IMR-90 (cell line): ENCODE data around the gene RGS14. TPM values are rescaled to one million over a fixed set of nuclear protein-coding genes. Genes with fewer than 3 reads are reported as not detected.

ENCODE experiments used
- ATAC-seq: fragments of 200-7000 bp; cut with Tn5 transposase; 2 replicates; pipeline ENCODE4 v1.9.1; 2020; ENCODE audit warnings: low read depth, mild to moderate bottlenecking, moderate library complexity
- BruUV-seq: library from RNA; stranded (reverse); fragments of 400-500 nt; replicated peaks from 2 replicates; lab custom pipeline; 2021; lab: Mats Ljungman, UMichigan
- CTCF ChIA-PET: fragments of 300-600 bp; formaldehyde crosslinking; extraction: SDS; loops from one replicate; lab custom pipeline; 2021; ENCODE audit warnings: antibody characterized with exemption; lab: Yijun Ruan, JAX
- POLR2A ChIA-PET: fragments of 300-600 bp; sonication (Branson Sonifier 250); formaldehyde crosslinking; loops from one replicate; lab custom pipeline; 2022; ENCODE audit warnings: antibody characterized with exemption; ENCODE audit not compliant: unreplicated experiment; lab: Charles Lee
- DNase-seq: peaks from one replicate; pipeline ENCODE4 v3.0.0; 2013
- H2AFZ ChIP-seq: replicated peaks from 2 replicates; pipeline ENCODE3; 2013; ENCODE audit warnings: low read length, mild to moderate bottlenecking; ENCODE audit not compliant: poor library complexity
- H2AK5ac ChIP-seq: 2 replicates; pipeline ENCODE4 v1.6.1; 2013; ENCODE audit warnings: low read depth, low read length, inconsistent platforms
- H2AK9ac ChIP-seq: replicated peaks from 2 replicates; pipeline ENCODE3; 2013; ENCODE audit warnings: mild to moderate bottlenecking, low read depth, low read length, moderate library complexity; ENCODE audit not compliant: poor library complexity
- H2BK120ac ChIP-seq: 2 replicates; pipeline ENCODE4 v1.6.1; 2013; ENCODE audit warnings: low read depth, low read length, inconsistent platforms
- H2BK15ac ChIP-seq: 3 replicates; pipeline ENCODE4 v1.6.1; 2013; ENCODE audit warnings: low read depth, low read length, inconsistent platforms
- H2BK20ac ChIP-seq: 2 replicates; pipeline ENCODE4 v1.6.1; 2013; ENCODE audit warnings: low read depth, mild to moderate bottlenecking, inconsistent platforms, low read length, moderate library complexity
- H2BK5ac ChIP-seq: 2 replicates; pipeline ENCODE4 v1.6.1; 2013; ENCODE audit warnings: mild to moderate bottlenecking, low read depth, low read length, inconsistent platforms; ENCODE audit not compliant: poor library complexity, severe bottlenecking
- H3K14ac ChIP-seq: replicated peaks from 2 replicates; pipeline ENCODE4 v1.6.1; 2013; ENCODE audit warnings: low read depth, low read length, inconsistent platforms
- H3K18ac ChIP-seq: 2 replicates; pipeline ENCODE4 v1.6.1; 2013; ENCODE audit warnings: low read depth, low read length, control low read depth
- H3K23ac ChIP-seq: 2 replicates; pipeline ENCODE4 v1.6.1; 2013; ENCODE audit warnings: low read depth, low read length, inconsistent platforms
- H3K27ac ChIP-seq: 2 replicates; pipeline ENCODE4 v1.5.1; 2013; ENCODE audit warnings: mild to moderate bottlenecking, control low read depth, low read length; ENCODE audit not compliant: insufficient read depth
- H3K27me3 ChIP-seq: 2 replicates; pipeline ENCODE4 v1.6.1; 2013; ENCODE audit warnings: low read length; ENCODE audit not compliant: control insufficient read depth, insufficient read depth
- H3K36me3 ChIP-seq: 2 replicates; pipeline ENCODE4 v1.6.1; 2013; ENCODE audit warnings: low read length, mixed read lengths; ENCODE audit not compliant: control insufficient read depth, insufficient read depth
- H3K4ac ChIP-seq: 2 replicates; pipeline ENCODE4 v1.6.1; 2013; ENCODE audit warnings: low read depth, low read length, inconsistent platforms
- H3K4me1 ChIP-seq: 2 replicates; pipeline ENCODE4 v1.6.1; 2013; ENCODE audit warnings: low read length, mixed read lengths; ENCODE audit not compliant: control insufficient read depth, insufficient read depth
- H3K4me2 ChIP-seq: 2 replicates; pipeline ENCODE4 v1.6.1; 2013; ENCODE audit warnings: low read depth, mild to moderate bottlenecking, control low read depth, low read length, moderate library complexity
- H3K4me3 ChIP-seq: 2 replicates; pipeline ENCODE4 v1.5.1; 2013; ENCODE audit warnings: low read depth, mild to moderate bottlenecking, control low read depth, low read length, moderate library complexity; ENCODE audit not compliant: insufficient read depth
- H3K56ac ChIP-seq: 2 replicates; pipeline ENCODE4 v1.6.1; 2013; ENCODE audit warnings: low read length, inconsistent platforms; ENCODE audit not compliant: insufficient read depth; ENCODE audit errors: extremely low read depth
- H3K79me1 ChIP-seq, 2 experiments: 2 replicates each; pipeline ENCODE4 v1.6.1; 2013; ENCODE audit warnings: low read length in 2 of 2, inconsistent platforms in 1 of 2, low read depth in 1 of 2
- H3K9ac ChIP-seq: 2 replicates; pipeline ENCODE4 v1.6.1; 2013; ENCODE audit warnings: low read depth, low read length, control low read depth
- H3K9me1 ChIP-seq: 2 replicates; pipeline ENCODE4 v1.6.1; 2013; ENCODE audit warnings: low read length, inconsistent platforms; ENCODE audit not compliant: insufficient read depth
- H3K9me3 ChIP-seq: 2 replicates; pipeline ENCODE4 v1.6.1; 2013; ENCODE audit warnings: low read length; ENCODE audit not compliant: control insufficient read depth, insufficient read depth
- H4K20me1 ChIP-seq: 2 replicates; pipeline ENCODE4 v1.6.1; 2013; ENCODE audit warnings: low read length, inconsistent platforms; ENCODE audit not compliant: insufficient read depth
- H4K5ac ChIP-seq: 2 replicates; pipeline ENCODE4 v1.6.1; 2013; ENCODE audit warnings: mild to moderate bottlenecking, low read depth, low read length, control low read depth
- H4K8ac ChIP-seq, 2 experiments: 2 replicates each; pipeline ENCODE4 v1.6.1; 2013; ENCODE audit warnings: low read depth in 2 of 2, low read length in 2 of 2, control low read depth in 1 of 2, inconsistent platforms in 1 of 2
- H4K91ac ChIP-seq: 2 replicates; pipeline ENCODE4 v1.6.1; 2013; ENCODE audit warnings: low read depth, low read length, inconsistent platforms; ENCODE audit not compliant: insufficient read depth
- CEBPB ChIP-seq: IDR thresholded peaks from 2 replicates; pipeline ENCODE4 v1.6.1; 2012; ENCODE audit warnings: low read depth, low read length, improper control_type of control experiment
- CHD1 ChIP-seq: IDR thresholded peaks from 2 replicates; pipeline ENCODE4 v1.6.1; 2012; ENCODE audit warnings: low read depth, low read length, improper control_type of control experiment
- FOS ChIP-seq: fragments of 150-350 bp; IDR thresholded peaks from 2 replicates; pipeline ENCODE4 v1.6.1; 2016; ENCODE audit warnings: low read depth, low read length
- MAFK ChIP-seq: IDR thresholded peaks from 2 replicates; pipeline ENCODE4 v1.6.1; 2012; ENCODE audit warnings: low read depth, low read length, improper control_type of control experiment
- MAZ ChIP-seq: IDR thresholded peaks from 2 replicates; pipeline ENCODE4 v1.6.1; 2012; ENCODE audit warnings: low read depth, mild to moderate bottlenecking, low read length, improper control_type of control experiment, moderate library complexity, borderline replicate concordance
- MXI1 ChIP-seq: IDR thresholded peaks from 2 replicates; pipeline ENCODE4 v1.6.1; 2012; ENCODE audit warnings: low read depth, mild to moderate bottlenecking, low read length, moderate library complexity, borderline replicate concordance
- NFE2L2 ChIP-seq: fragments of 150-350 bp; IDR thresholded peaks from 2 replicates; pipeline ENCODE4 v1.6.1; 2016; ENCODE audit warnings: low read depth, mild to moderate bottlenecking, low read length
- POLR2A ChIP-seq: IDR thresholded peaks from 2 replicates; pipeline ENCODE4 v1.6.1; 2012; ENCODE audit warnings: mild to moderate bottlenecking, low read depth, low read length
- RAD21 ChIP-seq: IDR thresholded peaks from 2 replicates; pipeline ENCODE4 v1.6.1; 2012; ENCODE audit warnings: low read length, improper control_type of control experiment
- RCOR1 ChIP-seq: IDR thresholded peaks from 2 replicates; pipeline ENCODE4 v1.6.1; 2012; ENCODE audit warnings: mild to moderate bottlenecking, low read length, improper control_type of control experiment; ENCODE audit not compliant: insufficient replicate concordance
- RFX5 ChIP-seq: IDR thresholded peaks from 2 replicates; pipeline ENCODE4 v1.8.0; 2012; ENCODE audit warnings: low read depth, mild to moderate bottlenecking, low read length, moderate library complexity
- SMC3 ChIP-seq: fragments of 150-350 bp; IDR thresholded peaks from 2 replicates; pipeline ENCODE4 v1.6.1; 2016; ENCODE audit warnings: low read depth, mild to moderate bottlenecking, antibody characterized with exemption, low read length, moderate library complexity
- WGBS, 2 experiments: methylation state at CpG; one replicate each; pipeline versions ENCODE4 v1.1.5 to v1.1.7; 2013; ENCODE audit warnings: missing lambda C conversion rate in 2 of 2; ENCODE audit not compliant: insufficient read length in 1 of 2; ENCODE audit errors: extremely low coverage in 2 of 2; 5-methylcytosine and 5-hydroxymethylcytosine counted together
- dilution Hi-C: fragments of 300-500 bp; cut with HindIII; formaldehyde crosslinking; loops from one replicate; pipeline ENCODE4 v1.14.3; 2018; ENCODE audit warnings: low sequenced_read_pairs; ENCODE audit not compliant: unreplicated experiment
- in situ Hi-C: fragments of 300-500 bp; cut with MboI; formaldehyde crosslinking; loops from 3 replicates; pipeline ENCODE4 v1.14.3; 2019; ENCODE audit warnings: low sequenced_read_pairs, inconsistent platforms, mixed read lengths
- intact Hi-C: fragments of 100-400 bp; cut with micrococcal nuclease; formaldehyde crosslinking; loops from 2 replicates; pipeline ENCODE4 v1.10.0; 2022
- polyA plus RNA-seq, 3 experiments: library from polyadenylated mRNA; depleted of rRNA; stranded (reverse); fragments of >200 nt; gene quantifications; 2 replicates each; pipeline ENCODE4 v1.2.3, GENCODE V29; 2012; ENCODE audit warnings: low replicate concordance in 1 of 3
- total RNA-seq: library from RNA; depleted of rRNA; stranded (reverse); fragments of >200 nt; gene quantifications from 2 replicates; pipeline ENCODE4 v1.2.3, GENCODE V29; 2012
- TF ChIP-seq, protein P1 (sequence below): fragments of 150-350 bp; IDR thresholded peaks from 2 replicates; pipeline ENCODE4 v1.6.1; 2017; ENCODE audit warnings: mild to moderate bottlenecking, antibody characterized with exemption, low read length, low read depth
- TF ChIP-seq, protein P2 (sequence below): fragments of 150-350 bp; IDR thresholded peaks from 2 replicates; pipeline ENCODE4 v1.6.1; 2016; ENCODE audit warnings: low read depth, mild to moderate bottlenecking, low read length, moderate library complexity, borderline replicate concordance
- TF ChIP-seq, protein P3 (sequence below): conservative IDR thresholded peaks from 2 replicates; pipeline ENCODE4 v1.5.1; 2012; ENCODE audit warnings: mild to moderate bottlenecking, low read depth, low read length, improper control_type of control experiment

Gene RGS14
- total and polyA plus RNA-seq, 2 of the 4 experiments (the other 2 are of a cell fraction): 1.1 to 6.5 TPM

DNA sequence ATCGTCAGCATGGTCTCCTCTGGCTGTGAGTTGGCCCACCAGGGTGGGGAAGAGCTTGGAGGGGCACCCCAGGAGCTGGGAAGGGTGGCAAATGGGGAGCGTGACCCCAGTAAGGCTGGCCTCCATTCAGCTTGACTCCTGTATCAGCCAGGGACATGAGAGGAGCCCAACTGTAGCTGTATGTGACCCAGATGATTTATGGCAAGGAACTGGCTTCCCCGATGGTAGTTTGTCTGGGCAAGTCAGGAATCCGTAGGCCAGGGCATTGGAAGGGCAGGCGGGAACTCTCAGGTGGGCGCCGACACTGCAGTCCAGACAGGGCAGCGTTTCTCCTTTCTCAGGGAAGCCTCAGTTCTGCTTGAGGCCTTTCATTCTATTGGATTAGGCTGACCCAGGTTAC lies 28.8 kb downstream of the RGS14 start:
- H2AFZ ChIP-seq: peak overlapping the region; percentile 42
- ChIA-PET POLR2A (no interaction called here), CTCF (no interaction called here)
- H2BK20ac ChIP-seq: no peak overlapping the region
- H3K27ac ChIP-seq: no peak overlapping the region
- no peak overlapping the region for H3K4me2 ChIP-seq
- H2BK5ac ChIP-seq: no peak overlapping the region
- peaks cover 0 to 2% of the 10 kb centered on the region in 2 experiments; a peak in 1 of 4 replicates for H3K79me1 ChIP-seq
- no peak overlapping the region for H3K23ac ChIP-seq
- no peak overlapping the region for H2AK5ac ChIP-seq
- no peak overlapping the region for H2AK9ac ChIP-seq
- H3K4ac ChIP-seq: no peak overlapping the region
- H3K4me3 ChIP-seq: no peak overlapping the region
- peaks cover 16% of the 10 kb centered on the region for H3K4me1 ChIP-seq
- H3K14ac ChIP-seq: no peak overlapping the region
- no peak overlapping the region for H2BK120ac ChIP-seq
- ATAC-seq (no peak), DNase-seq (no peak)
- dilution Hi-C loops (no loop called here), intact Hi-C loops (no loop called here), in situ Hi-C loops (no loop called here)
- H3K9me1 ChIP-seq: peaks cover 13% of the 10 kb centered on the region
- H4K20me1 ChIP-seq: peaks cover 19% of the 10 kb centered on the region
- H3K56ac ChIP-seq: no peak overlapping the region
- no peak for TF ChIP-seq NFE2L2
- TF ChIP-seq, protein P1, sequence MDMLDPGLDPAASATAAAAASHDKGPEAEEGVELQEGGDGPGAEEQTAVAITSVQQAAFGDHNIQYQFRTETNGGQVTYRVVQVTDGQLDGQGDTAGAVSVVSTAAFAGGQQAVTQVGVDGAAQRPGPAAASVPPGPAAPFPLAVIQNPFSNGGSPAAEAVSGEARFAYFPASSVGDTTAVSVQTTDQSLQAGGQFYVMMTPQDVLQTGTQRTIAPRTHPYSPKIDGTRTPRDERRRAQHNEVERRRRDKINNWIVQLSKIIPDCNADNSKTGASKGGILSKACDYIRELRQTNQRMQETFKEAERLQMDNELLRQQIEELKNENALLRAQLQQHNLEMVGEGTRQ: no peak
- TF ChIP-seq MAFK: no peak
- no peak for TF ChIP-seq RCOR1
- TF ChIP-seq, protein P2, sequence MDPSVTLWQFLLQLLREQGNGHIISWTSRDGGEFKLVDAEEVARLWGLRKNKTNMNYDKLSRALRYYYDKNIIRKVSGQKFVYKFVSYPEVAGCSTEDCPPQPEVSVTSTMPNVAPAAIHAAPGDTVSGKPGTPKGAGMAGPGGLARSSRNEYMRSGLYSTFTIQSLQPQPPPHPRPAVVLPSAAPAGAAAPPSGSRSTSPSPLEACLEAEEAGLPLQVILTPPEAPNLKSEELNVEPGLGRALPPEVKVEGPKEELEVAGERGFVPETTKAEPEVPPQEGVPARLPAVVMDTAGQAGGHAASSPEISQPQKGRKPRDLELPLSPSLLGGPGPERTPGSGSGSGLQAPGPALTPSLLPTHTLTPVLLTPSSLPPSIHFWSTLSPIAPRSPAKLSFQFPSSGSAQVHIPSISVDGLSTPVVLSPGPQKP: no peak
- no peak for TF ChIP-seq MXI1
- no peak for TF ChIP-seq POLR2A
- TF ChIP-seq MAZ: no peak
- TF ChIP-seq, protein P3, sequence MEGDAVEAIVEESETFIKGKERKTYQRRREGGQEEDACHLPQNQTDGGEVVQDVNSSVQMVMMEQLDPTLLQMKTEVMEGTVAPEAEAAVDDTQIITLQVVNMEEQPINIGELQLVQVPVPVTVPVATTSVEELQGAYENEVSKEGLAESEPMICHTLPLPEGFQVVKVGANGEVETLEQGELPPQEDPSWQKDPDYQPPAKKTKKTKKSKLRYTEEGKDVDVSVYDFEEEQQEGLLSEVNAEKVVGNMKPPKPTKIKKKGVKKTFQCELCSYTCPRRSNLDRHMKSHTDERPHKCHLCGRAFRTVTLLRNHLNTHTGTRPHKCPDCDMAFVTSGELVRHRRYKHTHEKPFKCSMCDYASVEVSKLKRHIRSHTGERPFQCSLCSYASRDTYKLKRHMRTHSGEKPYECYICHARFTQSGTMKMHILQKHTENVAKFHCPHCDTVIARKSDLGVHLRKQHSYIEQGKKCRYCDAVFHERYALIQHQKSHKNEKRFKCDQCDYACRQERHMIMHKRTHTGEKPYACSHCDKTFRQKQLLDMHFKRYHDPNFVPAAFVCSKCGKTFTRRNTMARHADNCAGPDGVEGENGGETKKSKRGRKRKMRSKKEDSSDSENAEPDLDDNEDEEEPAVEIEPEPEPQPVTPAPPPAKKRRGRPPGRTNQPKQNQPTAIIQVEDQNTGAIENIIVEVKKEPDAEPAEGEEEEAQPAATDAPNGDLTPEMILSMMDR: no peak
- TF ChIP-seq SMC3: no peak
- TF ChIP-seq CHD1: no peak
- TF ChIP-seq RFX5: no peak
- TF ChIP-seq FOS: no peak
- TF ChIP-seq RAD21: no peak
- no peak for TF ChIP-seq CEBPB
- H3K9ac ChIP-seq: no peak overlapping the region
- no peaks in the 10 kb centered on the region for H3K9me3 ChIP-seq
- H3K36me3 ChIP-seq: no peaks in the 10 kb centered on the region
- BruUV-seq: no TSS peak
- H2BK15ac ChIP-seq: no peak overlapping the region
- no peak overlapping the region for H4K8ac ChIP-seq
- no peak overlapping the region for H4K91ac ChIP-seq
- H3K18ac ChIP-seq: no peak overlapping the region
- H3K27me3 ChIP-seq: peaks cover 33% of the 10 kb centered on the region
- WGBS, 2 experiments: 76% methylated on average over 6 of the region's 8 CpGs; no CpG with 5 or more reads in 1 of the 2 experiments
- H4K5ac ChIP-seq: no peak overlapping the region
